HepG2 (cell line): Measurements from ENCODE around the gene BATF3. TPM values are rescaled to one million over a fixed set of nuclear protein-coding genes. Genes with fewer than 3 reads are reported as not detected.

ENCODE experiments used
- CC2D1A ChIP-seq: sonication (generic); formaldehyde crosslinking; IDR thresholded peaks from 2 replicates; pipeline ENCODE4 v1.8.1; 2023; ENCODE audit warnings: mild to moderate bottlenecking, missing genetic modification reagents
- CSRNP2 ChIP-seq: sonication (generic); formaldehyde crosslinking; conservative IDR thresholded peaks from 2 replicates; pipeline ENCODE4 v1.8.0; 2022; ENCODE audit warnings: low read depth, missing genetic modification reagents
- FOSL2 ChIP-seq: sonication (generic); formaldehyde crosslinking; IDR thresholded peaks from 2 replicates; pipeline ENCODE4 v1.4.0; 2020; ENCODE audit warnings: missing genetic modification reagents
- HOXA3 ChIP-seq: sonication (generic); formaldehyde crosslinking; IDR thresholded peaks from 2 replicates; pipeline ENCODE4 v1.5.0; 2020; ENCODE audit warnings: missing genetic modification reagents
- IRF2 ChIP-seq: IDR thresholded peaks from 2 replicates; pipeline ENCODE4 v1.6.1; 2018; ENCODE audit warnings: missing genetic modification reagents, missing compliant biosample characterization
- KAT7 ChIP-seq: IDR thresholded peaks from 2 replicates; pipeline ENCODE4 v1.6.1; 2018; ENCODE audit warnings: borderline replicate concordance, missing compliant biosample characterization
- KMT2B ChIP-seq: IDR thresholded peaks from 2 replicates; pipeline ENCODE4 v1.6.1; 2016; ENCODE audit warnings: missing genetic modification reagents, missing compliant biosample characterization
- NFKBIZ ChIP-seq: IDR thresholded peaks from 2 replicates; pipeline ENCODE4 v1.6.1; 2018; ENCODE audit warnings: missing genetic modification reagents, missing compliant biosample characterization
- PCBP1 ChIP-seq: fragments of 200-400 bp; formaldehyde crosslinking; IDR thresholded peaks from 2 replicates; pipeline ENCODE4 v1.6.1; 2017; ENCODE audit warnings: mild to moderate bottlenecking, low read depth, low read length, borderline replicate concordance
- RAD21 ChIP-seq: fragments of 450-650 bp; formaldehyde crosslinking; IDR thresholded peaks from 2 replicates; pipeline ENCODE4 v1.5.0; 2020; ENCODE audit warnings: mild to moderate bottlenecking
- SALL1 ChIP-seq: sonication (generic); formaldehyde crosslinking; IDR thresholded peaks from 2 replicates; pipeline ENCODE4 v1.8.0; 2022; ENCODE audit warnings: mild to moderate bottlenecking, missing genetic modification reagents
- SETDB1 ChIP-seq: sonication (generic); formaldehyde crosslinking; IDR thresholded peaks from 2 replicates; pipeline ENCODE4 v1.5.1; 2020; ENCODE audit warnings: missing genetic modification reagents, mild to moderate bottlenecking, borderline replicate concordance
- TBP ChIP-seq: sonication (generic); formaldehyde crosslinking; IDR thresholded peaks from 2 replicates; pipeline ENCODE4 v1.5.0; 2020; ENCODE audit warnings: missing genetic modification reagents
- TFAP4 ChIP-seq: sonication (generic); IDR thresholded peaks from 2 replicates; pipeline ENCODE4 v1.6.1; 2016; ENCODE audit warnings: low read depth, borderline replicate concordance
- ZFX ChIP-seq: sonication (generic); formaldehyde crosslinking; IDR thresholded peaks from 2 replicates; pipeline ENCODE4 v1.4.0; 2020; ENCODE audit warnings: mild to moderate bottlenecking, low read depth, missing genetic modification reagents, moderate library complexity
- ZNF292 ChIP-seq: sonication (generic); formaldehyde crosslinking; IDR thresholded peaks from 2 replicates; pipeline ENCODE4 v1.8.1; 2022; ENCODE audit warnings: mild to moderate bottlenecking, low read depth, missing genetic modification reagents, borderline replicate concordance
- ZNF337 ChIP-seq: sonication (generic); formaldehyde crosslinking; IDR thresholded peaks from 2 replicates; pipeline ENCODE4 v1.5.1; 2020; ENCODE audit warnings: missing genetic modification reagents, low read depth, mild to moderate bottlenecking, borderline replicate concordance
- ZNF432 ChIP-seq: sonication (generic); formaldehyde crosslinking; IDR thresholded peaks from 2 replicates; pipeline ENCODE4 v1.5.0; 2020; ENCODE audit warnings: missing genetic modification reagents, mild to moderate bottlenecking, borderline replicate concordance
- ZNF781 ChIP-seq: sonication (generic); formaldehyde crosslinking; IDR thresholded peaks from 2 replicates; pipeline ENCODE4 v1.5.1; 2020; ENCODE audit warnings: borderline replicate concordance, mild to moderate bottlenecking, missing genetic modification reagents; ENCODE audit errors: not compliant biosample characterization
- ZSCAN21 ChIP-seq: sonication (generic); formaldehyde crosslinking; IDR thresholded peaks from 2 replicates; pipeline ENCODE4 v1.8.0; 2022; ENCODE audit warnings: mild to moderate bottlenecking, missing genetic modification reagents, moderate library complexity, borderline replicate concordance
- ZSCAN22 ChIP-seq: sonication (generic); formaldehyde crosslinking; IDR thresholded peaks from 2 replicates; pipeline ENCODE4 v1.4.0; 2020; ENCODE audit warnings: mild to moderate bottlenecking, missing genetic modification reagents
- polyA plus RNA-seq, 8 experiments: library from polyadenylated mRNA; depleted of rRNA in 3 of 8; stranded (reverse) in 7 of 8; unstranded in 1 of 8; fragments of >200 nt; fragmentation: Illumina TruSeq in 4 of 8; extraction: Trizol in 4 of 8; gene quantifications; 2 replicates each; pipeline versions ENCODE4 v1.2.1 to v1.2.3, GENCODE V29; 2011 to 2016; ENCODE audit warnings: low read depth in 4 of 8, missing spikeins in 1 of 8, mixed read lengths in 1 of 8; ENCODE audit not compliant: insufficient read depth in 1 of 8
- total RNA-seq, 5 experiments: library from RNA; depleted of rRNA; stranded (reverse); fragments of >200 nt; fragmentation: Illumina TruSeq; extraction: Trizol; gene quantifications; 2 replicates each; pipeline ENCODE4 v1.2.3, GENCODE V29; 2016; ENCODE audit warnings: low read depth in 1 of 5
- TF ChIP-seq, protein P1 (sequence below): sonication (generic); formaldehyde crosslinking; IDR thresholded peaks from 2 replicates; pipeline ENCODE4 v1.5.0; 2020; ENCODE audit warnings: missing genetic modification reagents, mild to moderate bottlenecking, borderline replicate concordance
- TF ChIP-seq, protein P2 (sequence below): sonication (generic); formaldehyde crosslinking; IDR thresholded peaks from 2 replicates; pipeline ENCODE4 v1.4.0; 2020; ENCODE audit warnings: mild to moderate bottlenecking, missing genetic modification reagents

BATF3 gene
- total and polyA plus RNA-seq, 2 of the 13 experiments (the other 11 are each of a cell fraction or from before 2014, with no cell fraction given) = 0.13 TPM; not detected in 1

DNA sequence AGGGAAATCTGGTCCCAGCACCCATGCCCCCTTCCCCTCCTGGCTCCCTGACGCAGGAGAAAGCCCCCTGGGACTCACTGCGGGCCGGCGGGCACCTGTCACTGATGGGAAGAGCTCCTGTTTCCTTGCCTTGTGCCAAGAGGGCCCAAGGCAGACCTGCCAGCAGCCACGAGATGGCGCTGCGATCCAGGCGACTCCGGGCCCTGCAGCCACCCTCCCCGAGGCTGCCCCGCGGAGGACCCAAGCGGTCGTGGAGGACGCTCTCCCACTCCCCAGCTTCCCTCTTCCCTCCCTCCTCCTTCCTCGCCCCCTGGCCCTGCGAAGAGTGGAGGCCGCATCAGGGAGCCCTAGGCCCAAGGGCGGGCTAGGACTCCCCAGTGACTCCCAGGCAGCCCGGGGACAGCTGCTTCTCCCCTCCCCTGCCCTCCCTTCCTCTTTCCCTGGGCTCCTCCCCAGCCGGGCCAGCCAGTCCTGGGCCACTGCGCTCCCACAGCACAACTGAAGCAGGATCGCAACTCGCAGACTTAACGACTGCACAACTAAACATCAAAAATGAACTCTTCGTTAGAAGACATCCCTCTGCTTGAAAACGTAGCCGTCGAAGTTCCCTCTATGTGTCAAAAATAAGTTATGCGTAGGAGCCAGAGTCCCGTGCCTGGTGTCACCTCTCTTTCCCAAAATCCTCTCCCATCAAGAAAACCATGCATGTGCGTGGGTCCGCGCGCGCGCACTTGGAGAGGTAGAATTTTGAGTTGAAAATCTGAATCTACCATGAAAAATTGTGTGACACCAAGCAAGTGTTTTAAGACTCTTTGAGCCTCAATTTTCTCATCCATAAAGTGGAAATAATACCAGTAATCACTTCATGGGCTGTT lies 34.2 kb downstream of the BATF3 start (continued):
- TF ChIP-seq ZNF781 (CRISPR knock-in tag) (peak; percentile 65), SETDB1 (CRISPR knock-in tag) (no peak), NFKBIZ (CRISPR knock-in tag) (0 out of 2 replicates have a peak, but pooled peaks have one; percentile 54), KAT7 (CRISPR knock-in tag) (peak; percentile 61; the same call in 1 of the 2 replicates), CSRNP2 (CRISPR knock-in tag) (no peak), ZFX (CRISPR knock-in tag) (peak; percentile 73), ZNF292 (CRISPR knock-in tag) (peak; percentile 61; the same call in 1 of the 2 replicates), SALL1 (peak; percentile 74), TBP (no peak), HOXA3 (CRISPR knock-in tag) (peak; percentile 48), ZSCAN21 (CRISPR knock-in tag) (no peak; the same call in 1 of the 2 replicates), CC2D1A (no peak), RAD21 (CRISPR knock-in tag) (peak; percentile 96), ZNF337 (CRISPR knock-in tag) (no peak), ZSCAN22 (CRISPR knock-in tag) (no peak), TFAP4 (peak; percentile 66; the same call in 1 of the 2 replicates), IRF2 (CRISPR knock-in tag) (peak; percentile 67; the same call in 1 of the 2 replicates), KMT2B (CRISPR knock-in tag) (peak; percentile 48; the same call in 1 of the 2 replicates), ZNF432 (no peak), PCBP1 (peak; percentile 93; the same call in 1 of the 2 replicates), FOSL2 (peak; percentile 38; the same call in 1 of the 2 replicates)
- TF ChIP-seq, protein P1, sequence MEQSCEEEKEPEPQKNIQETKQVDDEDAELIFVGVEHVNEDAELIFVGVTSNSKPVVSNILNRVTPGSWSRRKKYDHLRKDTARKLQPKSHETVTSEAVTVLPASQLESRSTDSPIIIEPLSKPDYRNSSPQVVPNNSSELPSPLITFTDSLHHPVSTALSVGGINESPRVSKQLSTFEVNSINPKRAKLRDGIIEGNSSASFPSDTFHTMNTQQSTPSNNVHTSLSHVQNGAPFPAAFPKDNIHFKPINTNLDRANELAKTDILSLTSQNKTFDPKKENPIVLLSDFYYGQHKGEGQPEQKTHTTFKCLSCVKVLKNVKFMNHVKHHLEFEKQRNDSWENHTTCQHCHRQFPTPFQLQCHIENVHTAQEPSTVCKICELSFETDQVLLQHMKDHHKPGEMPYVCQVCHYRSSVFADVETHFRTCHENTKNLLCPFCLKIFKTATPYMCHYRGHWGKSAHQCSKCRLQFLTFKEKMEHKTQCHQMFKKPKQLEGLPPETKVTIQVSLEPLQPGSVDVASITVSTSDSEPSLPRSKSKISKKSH (CRISPR knock-in tag) = peak; percentile 78; the same call in 1 of the 2 replicates
- TF ChIP-seq, protein P2, sequence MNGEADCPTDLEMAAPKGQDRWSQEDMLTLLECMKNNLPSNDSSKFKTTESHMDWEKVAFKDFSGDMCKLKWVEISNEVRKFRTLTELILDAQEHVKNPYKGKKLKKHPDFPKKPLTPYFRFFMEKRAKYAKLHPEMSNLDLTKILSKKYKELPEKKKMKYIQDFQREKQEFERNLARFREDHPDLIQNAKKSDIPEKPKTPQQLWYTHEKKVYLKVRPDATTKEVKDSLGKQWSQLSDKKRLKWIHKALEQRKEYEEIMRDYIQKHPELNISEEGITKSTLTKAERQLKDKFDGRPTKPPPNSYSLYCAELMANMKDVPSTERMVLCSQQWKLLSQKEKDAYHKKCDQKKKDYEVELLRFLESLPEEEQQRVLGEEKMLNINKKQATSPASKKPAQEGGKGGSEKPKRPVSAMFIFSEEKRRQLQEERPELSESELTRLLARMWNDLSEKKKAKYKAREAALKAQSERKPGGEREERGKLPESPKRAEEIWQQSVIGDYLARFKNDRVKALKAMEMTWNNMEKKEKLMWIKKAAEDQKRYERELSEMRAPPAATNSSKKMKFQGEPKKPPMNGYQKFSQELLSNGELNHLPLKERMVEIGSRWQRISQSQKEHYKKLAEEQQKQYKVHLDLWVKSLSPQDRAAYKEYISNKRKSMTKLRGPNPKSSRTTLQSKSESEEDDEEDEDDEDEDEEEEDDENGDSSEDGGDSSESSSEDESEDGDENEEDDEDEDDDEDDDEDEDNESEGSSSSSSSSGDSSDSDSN (CRISPR knock-in tag) = peak; percentile 84
